ENCODE data around the gene CCT7.

DNA sequence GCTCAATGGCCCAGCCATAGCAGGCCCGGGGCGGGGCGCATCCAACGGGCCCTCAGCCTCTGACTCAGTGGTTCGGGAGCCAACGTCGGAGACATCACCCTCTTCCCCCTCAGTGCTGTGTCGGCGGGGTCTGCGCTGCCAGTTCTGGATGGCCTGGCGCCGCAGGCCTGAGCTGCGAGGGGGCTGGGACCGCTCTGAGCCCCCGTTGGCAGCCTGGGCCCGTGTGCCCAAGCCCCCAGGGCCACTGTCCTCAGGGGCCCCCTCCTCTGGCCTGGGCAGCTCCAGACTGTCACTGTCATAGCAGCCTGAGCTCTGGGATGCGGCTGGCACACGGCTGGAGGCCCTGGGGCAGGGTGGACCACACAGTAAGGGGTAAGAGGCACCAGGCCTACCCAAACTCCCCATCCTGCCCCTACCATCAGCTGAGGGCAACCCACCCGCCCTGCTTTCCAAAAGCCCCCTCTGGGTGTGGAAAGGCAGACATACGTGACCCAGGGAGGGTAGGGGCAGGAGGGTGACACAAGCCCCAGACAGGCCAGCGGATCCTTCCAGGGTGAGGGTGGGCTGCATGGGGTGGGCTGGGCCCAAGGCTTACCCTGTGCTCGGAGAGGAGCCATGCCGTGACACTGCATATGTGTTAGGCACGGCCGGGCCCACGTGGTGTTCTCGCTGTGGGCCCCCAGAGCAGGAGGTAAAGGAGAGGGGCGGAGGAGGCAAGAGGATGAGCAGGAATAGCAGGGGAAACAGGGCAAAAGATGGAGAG lies 31.4 kb downstream of the CCT7 start:
- TF ChIP-seq CTCF (IDR thresholded peaks at IDR 0.05) (no peak), POLR2A (IDR thresholded peaks at IDR 0.05) (no peak)

All from right lobe of liver (tissue), 4 donors.